Measurements from ENCODE around the gene SNTG2.

DNA sequence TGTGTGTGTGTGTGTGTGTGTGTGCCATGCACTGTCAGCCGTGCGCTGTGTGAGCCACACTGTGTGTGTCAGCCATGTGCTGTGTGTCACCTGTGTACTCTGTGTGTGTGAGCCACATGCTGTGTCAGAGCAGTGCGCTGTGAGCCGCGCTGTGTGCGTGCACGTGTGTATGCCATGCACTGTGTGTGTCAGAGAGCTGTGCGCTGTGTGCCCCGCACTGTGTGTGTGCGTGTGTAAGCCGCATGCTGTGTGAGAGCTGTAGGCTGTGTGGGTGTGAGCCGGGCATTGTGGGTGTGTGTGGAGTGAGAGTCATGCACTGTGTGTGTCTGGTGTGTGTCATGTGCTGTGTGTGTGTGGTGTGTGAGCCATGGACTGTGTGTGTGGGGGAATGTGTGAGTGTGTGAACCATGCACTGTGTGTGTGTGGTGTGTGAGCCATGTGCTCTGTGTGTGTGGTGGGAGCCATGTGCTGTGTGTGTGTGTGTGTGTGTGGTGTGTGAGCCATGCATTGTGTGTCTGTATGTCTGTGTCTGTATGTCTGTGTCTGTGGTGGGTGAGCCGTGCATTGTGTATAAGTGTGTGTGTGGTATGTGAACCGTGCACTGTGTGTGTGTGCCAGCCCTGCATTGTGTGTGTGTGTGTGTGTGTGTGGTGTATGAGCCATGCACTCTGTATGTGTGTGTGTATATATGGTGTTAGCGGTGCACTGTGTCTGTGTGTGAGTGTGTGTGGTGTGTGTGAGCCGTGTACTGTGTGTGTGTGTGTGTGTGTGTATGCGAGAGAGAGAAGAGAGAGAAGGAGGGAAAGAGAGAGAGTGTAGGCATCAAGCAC is 356.3 kb downstream of the SNTG2 start:
- TF ChIP-seq POLR2A (IDR thresholded peaks at IDR 0.05), result no peak
- TF ChIP-seq, protein P1, sequence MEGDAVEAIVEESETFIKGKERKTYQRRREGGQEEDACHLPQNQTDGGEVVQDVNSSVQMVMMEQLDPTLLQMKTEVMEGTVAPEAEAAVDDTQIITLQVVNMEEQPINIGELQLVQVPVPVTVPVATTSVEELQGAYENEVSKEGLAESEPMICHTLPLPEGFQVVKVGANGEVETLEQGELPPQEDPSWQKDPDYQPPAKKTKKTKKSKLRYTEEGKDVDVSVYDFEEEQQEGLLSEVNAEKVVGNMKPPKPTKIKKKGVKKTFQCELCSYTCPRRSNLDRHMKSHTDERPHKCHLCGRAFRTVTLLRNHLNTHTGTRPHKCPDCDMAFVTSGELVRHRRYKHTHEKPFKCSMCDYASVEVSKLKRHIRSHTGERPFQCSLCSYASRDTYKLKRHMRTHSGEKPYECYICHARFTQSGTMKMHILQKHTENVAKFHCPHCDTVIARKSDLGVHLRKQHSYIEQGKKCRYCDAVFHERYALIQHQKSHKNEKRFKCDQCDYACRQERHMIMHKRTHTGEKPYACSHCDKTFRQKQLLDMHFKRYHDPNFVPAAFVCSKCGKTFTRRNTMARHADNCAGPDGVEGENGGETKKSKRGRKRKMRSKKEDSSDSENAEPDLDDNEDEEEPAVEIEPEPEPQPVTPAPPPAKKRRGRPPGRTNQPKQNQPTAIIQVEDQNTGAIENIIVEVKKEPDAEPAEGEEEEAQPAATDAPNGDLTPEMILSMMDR (IDR thresholded peaks at IDR 0.05), result no peak

Measured in heart left ventricle (tissue), 13 donors.